NCI-H2196 (cell line): ENCODE measurements around the gene LSM8.
"Not testable (repeated sequence)": the region's sequence is repeated elsewhere in the genome, so short reads cannot be mapped to it uniquely, and the experiment has no call there.

Experiments used
- DNase-seq: peaks from one replicate; lab custom pipeline; 2025; ENCODE audit not compliant: unreplicated experiment; lab: John Stamatoyannopoulos, UW

The LSM8 gene

GRCh38 chr7:118202061-118202460, 18.1 kb downstream of the LSM8 start:
- no peak for DNase-seq

GRCh38 chr7:118214051-118214832, 30.3 kb downstream of the LSM8 start:
- no peak for DNase-seq

- DNase-seq: no peak
These were observed 30.8 kb downstream of the LSM8 start for GRCh38 chr7:118214833-118215182.

GRCh38 chr7:118217210-118217619, 33.3 kb downstream of the LSM8 start:
- DNase-seq: no peak

- no peak for DNase-seq
These were observed 34.6 kb downstream of the LSM8 start for GRCh38 chr7:118218413-118219156.

GRCh38 chr7:118219157-118219512, 35.2 kb downstream of the LSM8 start:
- DNase-seq: no peak

GRCh38 chr7:118220583-118220982, 36.6 kb downstream of the LSM8 start:
- DNase-seq: no peak

GRCh38 chr7:118222591-118222990, 38.6 kb downstream of the LSM8 start:
- DNase-seq: no peak

- no peak for DNase-seq
These were observed 40.6 kb downstream of the LSM8 start, which contains the start of gene ANKRD7 for GRCh38 chr7:118224521-118224920. TSS of gene ANKRD7 (plus strand) at chr7:118224704. CDS start at chr7:118224831, 127 bp downstream.

GRCh38 chr7:118232837-118233236, 48.9 kb downstream of the LSM8 start:
- DNase-seq: no peak

- no peak for DNase-seq
These were observed 49.8 kb downstream of the LSM8 start for GRCh38 chr7:118233799-118234198.

GRCh38 chr7:118239014-118239413, 55.0 kb downstream of the LSM8 start:
- DNase-seq: no peak

GRCh38 chr7:118240320-118240719, 56.4 kb downstream of the LSM8 start:
- not testable (repeated sequence) for DNase-seq
